ENCODE data around the gene MLC1. TPM values are rescaled to one million over a fixed set of nuclear protein-coding genes. Genes with fewer than 3 reads are reported as not detected.

The MLC1 gene
- total and polyA plus RNA-seq, 4 donors, result 0.16 to 2.1 (median 0.39) TPM; not detected in 1

DNA sequence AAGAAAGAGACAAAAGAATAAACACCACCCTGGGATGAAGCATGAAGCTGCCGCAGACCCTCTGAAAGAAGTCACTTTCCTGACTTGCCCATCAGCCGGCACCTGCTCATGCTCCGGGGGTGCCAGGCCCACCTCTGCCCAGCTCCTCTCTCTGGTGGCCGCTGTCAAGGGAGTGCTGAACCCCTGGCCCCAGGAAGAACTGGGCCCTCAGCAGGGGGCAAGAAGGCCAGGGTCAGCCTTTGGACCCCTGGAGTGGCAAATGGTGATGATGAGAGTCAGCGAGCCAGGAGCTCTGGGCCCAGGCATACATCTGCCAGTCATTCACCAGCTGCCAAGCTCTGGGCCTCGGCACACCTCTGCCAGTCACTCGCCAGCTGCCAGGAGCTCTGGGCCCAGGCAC, 44.5 kb downstream of the MLC1 start:
- Histone ChIP-seq H3K4me3 (ENCODE audit: low read length in 2 of 2) (no peak overlapping the region), H3K27me3 (ENCODE audit: control insufficient read depth in 1 of 2, insufficient read depth in 2 of 2, low read length in 1 of 2) (no peaks in the 10 kb centered on the region), H3K9me3 (ENCODE audit: control insufficient read depth, low read length) (peaks cover 6% of the 10 kb centered on the region), H3K4me1 (ENCODE audit: control insufficient read depth in 1 of 2, insufficient read depth in 2 of 2, low read length in 2 of 2) (no peaks in the 10 kb centered on the region), H3K27ac (ENCODE audit: low read depth in 1 of 2, low read length in 2 of 2) (no peak overlapping the region), H3K36me3 (ENCODE audit: control insufficient read depth in 1 of 2, insufficient read depth in 2 of 2, low read length in 1 of 2) (no peaks in the 10 kb centered on the region)
- intact Hi-C loops (cut with DNase I), result loop anchor here in 1 of 2 donors (2.0 kb wide), 1 partner anchor 34 kb away; no protein-coding TSS in a partner anchor
- 84 to 87% methylated on average over 7 of the region's 7 CpGs for WGBS, 2 donors
- ATAC-seq (ENCODE audit: low FRiP score), result no peak
- peak; percentile 36 to 49 for DNase-seq

DNA sequence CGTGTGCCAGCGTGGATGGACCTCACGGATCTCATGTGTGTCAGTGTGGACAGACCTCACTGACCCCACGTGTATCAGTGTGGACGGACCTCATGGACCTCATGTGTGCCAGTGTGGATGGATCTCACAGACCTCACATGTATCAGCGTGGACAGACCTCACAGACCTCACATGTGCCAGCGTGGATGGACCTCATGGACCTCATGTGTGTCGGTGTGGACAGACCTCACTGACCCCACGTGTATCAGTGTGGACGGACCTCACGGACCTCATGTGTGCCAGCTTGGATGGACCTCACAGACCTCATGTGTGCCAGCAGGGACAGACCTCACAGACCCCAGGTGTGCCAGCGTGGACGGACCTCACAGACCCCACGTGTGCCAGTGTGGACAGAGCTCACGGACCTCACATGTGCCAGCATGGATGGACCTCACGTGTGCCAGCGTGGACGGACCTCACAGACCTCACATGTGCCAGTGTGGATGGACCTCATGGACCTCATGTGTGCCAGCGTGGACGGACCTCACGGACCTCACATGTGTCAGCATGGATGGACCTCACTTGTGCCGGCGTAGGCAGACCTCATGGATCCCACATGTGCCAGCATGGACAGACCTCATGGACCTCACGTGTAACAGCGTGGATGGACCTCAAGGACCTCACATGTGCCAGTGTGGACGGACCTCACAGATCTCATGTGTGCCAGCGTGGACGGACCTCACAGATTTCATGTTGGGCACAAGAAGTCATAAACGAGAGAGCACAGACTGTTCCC, 45.4 kb downstream of the MLC1 start:
- intact Hi-C loops (cut with DNase I), result loop anchor here (2.0 to 10.0 kb wide), 2 partner anchors 35 to 275 kb away; no protein-coding TSS in a partner anchor

DNA sequence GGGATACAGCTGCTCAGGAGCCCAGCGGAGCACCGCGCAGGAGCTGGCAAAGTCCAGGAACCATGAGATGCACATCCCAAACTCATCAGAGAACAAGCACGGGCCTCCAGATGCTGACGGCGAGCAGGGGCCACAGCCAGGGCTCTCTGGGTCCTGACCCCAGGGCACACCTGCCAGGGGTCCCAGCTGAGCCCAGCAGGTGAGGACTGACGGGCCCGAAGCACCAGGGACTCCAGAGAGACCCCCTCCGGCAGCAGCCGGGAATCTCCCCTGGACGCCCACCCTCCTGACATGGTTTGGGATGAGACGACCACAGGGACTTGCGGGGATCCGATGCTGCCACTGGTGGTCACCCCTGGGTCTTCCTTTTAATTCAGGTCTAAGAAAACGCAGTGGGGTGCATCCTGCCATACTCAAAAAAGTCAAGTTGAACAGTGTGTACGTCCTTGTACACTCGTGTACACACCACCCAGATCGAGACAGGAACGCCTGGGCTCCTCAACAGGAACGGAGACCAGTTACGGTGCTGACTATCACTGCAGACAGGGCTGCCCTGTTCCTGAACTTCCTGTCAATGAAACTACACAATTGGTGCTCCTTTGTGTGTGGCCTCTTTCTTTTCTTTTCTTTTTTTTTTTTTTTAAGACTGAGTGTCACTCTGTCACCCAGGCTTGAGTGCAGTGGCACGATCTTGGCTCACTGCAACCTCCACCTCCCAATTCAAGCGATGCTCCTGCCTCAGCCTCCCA, 49.1 kb downstream of the MLC1 start:
- WGBS, 2 donors, result 87 to 88% methylated on average over 23 of the region's 23 CpGs
- Histone ChIP-seq H3K9me3 (ENCODE audit: control insufficient read depth, low read length) (peaks cover 6% of the 10 kb centered on the region), H3K4me1 (ENCODE audit: control insufficient read depth in 1 of 2, insufficient read depth in 2 of 2, low read length in 2 of 2) (no peaks in the 10 kb centered on the region), H3K36me3 (ENCODE audit: control insufficient read depth in 1 of 2, insufficient read depth in 2 of 2, low read length in 1 of 2) (no peaks in the 10 kb centered on the region), H3K27me3 (ENCODE audit: control insufficient read depth in 1 of 2, insufficient read depth in 2 of 2, low read length in 1 of 2) (no peaks in the 10 kb centered on the region), H3K27ac (ENCODE audit: low read depth in 1 of 2, low read length in 2 of 2) (no peak overlapping the region), H3K4me3 (ENCODE audit: low read length in 2 of 2) (no peak overlapping the region)
- intact Hi-C loops (cut with DNase I), result loop anchor here in 1 of 2 donors (10.0 kb wide), 1 partner anchor 271 kb away; no protein-coding TSS in a partner anchor
- DNase-seq (peak; percentile 26 to 27), ATAC-seq (ENCODE audit: low FRiP score) (no peak)

More for the DNA sequence above, 45.4 kb downstream of the MLC1 start:
- Histone ChIP-seq H3K27ac (ENCODE audit: low read depth in 1 of 2, low read length in 2 of 2) (no peak overlapping the region), H3K4me3 (ENCODE audit: low read length in 2 of 2) (no peak overlapping the region), H3K27me3 (ENCODE audit: control insufficient read depth in 1 of 2, insufficient read depth in 2 of 2, low read length in 1 of 2) (no peaks in the 10 kb centered on the region), H3K4me1 (ENCODE audit: control insufficient read depth in 1 of 2, insufficient read depth in 2 of 2, low read length in 2 of 2) (no peaks in the 10 kb centered on the region), H3K9me3 (ENCODE audit: control insufficient read depth, low read length) (peaks cover 6% of the 10 kb centered on the region), H3K36me3 (ENCODE audit: control insufficient read depth in 1 of 2, insufficient read depth in 2 of 2, low read length in 1 of 2) (no peaks in the 10 kb centered on the region)
- ATAC-seq (ENCODE audit: low FRiP score), result no peak
- 93 to 94% methylated on average over 29 of the region's 29 CpGs for WGBS, 2 donors
- DNase-seq, result peak; percentile 32 to 48

DNA sequence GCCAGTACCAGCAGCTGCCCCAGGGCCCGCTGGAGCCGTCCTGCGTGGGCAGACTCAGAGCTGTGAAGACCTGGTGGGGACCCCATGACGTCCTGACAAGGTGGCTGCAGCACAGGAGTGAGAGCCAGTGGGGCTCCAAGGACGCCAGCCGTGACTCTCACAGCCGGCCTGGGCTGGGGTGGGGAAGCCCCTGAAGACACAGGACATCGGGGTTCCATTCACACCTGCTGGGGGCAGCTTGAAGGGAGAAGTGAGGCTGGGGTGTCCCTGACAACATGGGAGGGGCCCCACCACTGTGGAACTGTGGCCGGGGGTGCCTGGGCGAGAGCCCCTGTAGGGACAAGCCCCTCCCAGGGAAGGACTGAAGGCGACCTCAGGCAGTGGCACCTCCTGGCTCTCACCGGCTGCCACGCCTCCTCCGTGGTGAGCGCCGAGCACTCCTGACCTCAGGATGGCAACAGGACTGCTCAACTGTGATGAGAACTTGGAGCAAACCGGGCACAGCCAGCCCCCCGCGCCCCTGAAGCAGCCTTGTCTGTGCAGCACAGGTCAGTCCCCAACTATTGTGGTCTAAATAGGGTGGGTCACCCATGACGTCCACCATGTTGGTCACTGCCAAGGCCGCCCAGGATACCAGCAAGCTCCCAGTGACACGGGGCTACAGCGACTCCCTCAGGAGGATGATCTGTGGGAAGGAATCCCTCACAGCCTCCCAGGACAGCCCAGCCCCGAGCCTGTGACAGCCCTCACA, 49.9 kb downstream of the MLC1 start:
- 76 to 77% methylated on average over 24 of the region's 24 CpGs for WGBS, 2 donors
- ATAC-seq (ENCODE audit: low FRiP score) (no peak), DNase-seq (peak; percentile 37 to 65)
- no peak overlapping the region for H3K4me3 ChIP-seq (ENCODE audit: low read length in 2 of 2)
- no peak overlapping the region for H3K27ac ChIP-seq (ENCODE audit: low read depth in 1 of 2, low read length in 2 of 2)
- no peaks in the 10 kb centered on the region for H3K4me1 ChIP-seq (ENCODE audit: control insufficient read depth in 1 of 2, insufficient read depth in 2 of 2, low read length in 2 of 2)
- peaks cover 6% of the 10 kb centered on the region for H3K9me3 ChIP-seq (ENCODE audit: control insufficient read depth, low read length)
- H3K27me3 ChIP-seq (ENCODE audit: control insufficient read depth in 1 of 2, insufficient read depth in 2 of 2, low read length in 1 of 2), result no peaks in the 10 kb centered on the region
- no peaks in the 10 kb centered on the region for H3K36me3 ChIP-seq (ENCODE audit: control insufficient read depth in 1 of 2, insufficient read depth in 2 of 2, low read length in 1 of 2)
- intact Hi-C loops (cut with DNase I), result loop anchor here in 1 of 2 donors (10.0 kb wide), 1 partner anchor 271 kb away; no protein-coding TSS in a partner anchor

DNA sequence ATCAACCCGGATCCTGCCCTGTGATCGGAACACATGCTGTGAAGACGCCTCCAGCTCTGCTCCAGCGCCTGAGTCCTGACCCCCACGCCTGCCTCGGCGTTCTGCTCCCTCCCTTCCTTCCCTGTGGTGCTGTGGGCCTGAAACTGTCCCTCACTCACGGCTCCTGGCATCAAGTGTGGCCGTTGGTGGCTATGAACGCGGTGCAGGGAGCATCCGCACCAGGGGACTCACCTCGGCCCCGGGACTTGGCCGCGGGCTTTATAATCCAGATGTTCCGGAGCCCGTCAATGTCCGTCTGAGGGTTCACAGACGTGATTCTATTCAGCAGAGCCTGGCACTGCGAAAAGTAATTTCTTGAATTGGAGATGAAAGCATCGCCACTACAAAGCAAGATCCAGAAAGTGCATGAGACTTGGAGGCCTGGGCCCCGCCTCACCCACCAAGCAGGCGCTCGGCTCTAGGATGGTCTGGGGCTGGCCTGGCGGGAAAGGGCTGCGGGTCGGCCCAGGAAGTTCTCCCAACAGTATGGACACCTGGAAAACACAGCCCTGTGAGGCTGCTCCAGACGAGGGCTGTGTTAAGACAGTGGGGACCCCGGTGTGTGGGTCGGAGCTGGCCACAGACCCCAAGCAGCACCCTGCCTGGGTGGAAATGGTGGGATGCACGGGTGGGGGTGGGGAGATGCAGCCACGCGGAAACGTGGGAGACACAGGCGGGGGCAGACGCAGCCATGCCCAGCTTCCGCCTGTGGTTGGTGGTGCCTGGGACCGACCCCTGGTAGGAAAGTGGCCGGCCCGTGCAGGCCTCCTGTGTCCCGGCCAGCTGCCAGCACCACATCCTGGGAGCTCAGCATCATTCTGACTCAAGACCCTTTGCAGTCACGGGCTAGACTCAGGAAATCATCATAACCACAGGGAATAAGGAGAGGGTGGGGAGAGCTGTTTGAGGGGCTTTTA, 50.8 kb downstream of the MLC1 start:
- no peaks in the 10 kb centered on the region for H3K27me3 ChIP-seq (ENCODE audit: control insufficient read depth in 1 of 2, insufficient read depth in 2 of 2, low read length in 1 of 2)

DNA sequence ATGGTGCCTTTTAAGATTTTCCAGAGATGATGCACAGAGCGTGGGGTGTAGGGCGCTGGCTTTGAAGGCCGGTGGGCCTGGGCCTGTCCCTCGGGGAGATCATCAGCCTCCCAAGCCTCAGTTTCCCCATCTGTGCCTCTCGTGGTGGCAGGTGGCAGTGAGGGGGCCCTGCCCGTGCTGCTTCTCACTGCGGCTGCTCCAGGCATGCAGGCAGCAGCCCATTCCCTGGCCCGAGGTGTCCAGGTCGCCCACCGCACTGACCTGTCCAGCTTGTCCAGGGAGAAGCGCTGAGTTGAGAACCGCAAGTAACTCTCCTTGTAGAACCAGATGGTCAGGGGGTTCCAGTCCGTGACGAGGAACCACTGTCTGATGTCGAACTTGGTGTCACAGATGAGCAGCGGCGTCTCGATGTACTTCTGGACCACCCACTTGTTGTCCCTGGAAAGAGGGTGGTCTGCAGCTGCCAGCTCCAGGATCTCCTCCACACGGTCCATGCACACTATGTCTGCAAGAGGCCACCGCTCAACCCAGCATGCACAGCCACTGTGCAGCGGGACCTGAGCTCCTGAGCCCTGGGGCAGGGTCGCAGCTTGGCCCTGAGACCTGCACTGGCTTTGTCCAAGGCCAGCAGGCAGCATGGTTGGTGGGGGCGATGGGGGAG, 52.2 kb downstream of the MLC1 start:
- Histone ChIP-seq H3K4me3 (ENCODE audit: low read length in 2 of 2) (no peak overlapping the region), H3K27ac (ENCODE audit: low read depth in 1 of 2, low read length in 2 of 2) (no peak overlapping the region), H3K4me1 (ENCODE audit: control insufficient read depth in 1 of 2, insufficient read depth in 2 of 2, low read length in 2 of 2) (no peaks in the 10 kb centered on the region), H3K36me3 (ENCODE audit: control insufficient read depth in 1 of 2, insufficient read depth in 2 of 2, low read length in 1 of 2) (no peaks in the 10 kb centered on the region), H3K9me3 (ENCODE audit: control insufficient read depth, low read length) (no peaks in the 10 kb centered on the region), H3K27me3 (ENCODE audit: control insufficient read depth in 1 of 2, insufficient read depth in 2 of 2, low read length in 1 of 2) (no peaks in the 10 kb centered on the region)
- ATAC-seq (ENCODE audit: low FRiP score) (no peak), DNase-seq (peak; percentile 37 to 71)
- 89 to 91% methylated on average over 23 of the region's 23 CpGs for WGBS, 2 donors
- intact Hi-C loops (cut with DNase I), result loop anchor here (5.0 to 10.0 kb wide), 2 partner anchors 56 to 268 kb away; no protein-coding TSS in a partner anchor

More for the DNA sequence above, 50.8 kb downstream of the MLC1 start:
- intact Hi-C loops (cut with DNase I), result loop anchor here (5.0 to 10.0 kb wide), 2 partner anchors 57 to 270 kb away; no protein-coding TSS in a partner anchor
- ATAC-seq (ENCODE audit: low FRiP score) (no peak), DNase-seq (peak; percentile 41 to 63)
- Histone ChIP-seq H3K9me3 (ENCODE audit: control insufficient read depth, low read length) (peaks cover 2% of the 10 kb centered on the region), H3K36me3 (ENCODE audit: control insufficient read depth in 1 of 2, insufficient read depth in 2 of 2, low read length in 1 of 2) (no peaks in the 10 kb centered on the region), H3K27ac (ENCODE audit: low read depth in 1 of 2, low read length in 2 of 2) (no peak overlapping the region), H3K4me3 (ENCODE audit: low read length in 2 of 2) (no peak overlapping the region), H3K4me1 (ENCODE audit: control insufficient read depth in 1 of 2, insufficient read depth in 2 of 2, low read length in 2 of 2) (no peaks in the 10 kb centered on the region)
- 82% methylated on average over 43 of the region's 43 CpGs for WGBS, 2 donors

DNA sequence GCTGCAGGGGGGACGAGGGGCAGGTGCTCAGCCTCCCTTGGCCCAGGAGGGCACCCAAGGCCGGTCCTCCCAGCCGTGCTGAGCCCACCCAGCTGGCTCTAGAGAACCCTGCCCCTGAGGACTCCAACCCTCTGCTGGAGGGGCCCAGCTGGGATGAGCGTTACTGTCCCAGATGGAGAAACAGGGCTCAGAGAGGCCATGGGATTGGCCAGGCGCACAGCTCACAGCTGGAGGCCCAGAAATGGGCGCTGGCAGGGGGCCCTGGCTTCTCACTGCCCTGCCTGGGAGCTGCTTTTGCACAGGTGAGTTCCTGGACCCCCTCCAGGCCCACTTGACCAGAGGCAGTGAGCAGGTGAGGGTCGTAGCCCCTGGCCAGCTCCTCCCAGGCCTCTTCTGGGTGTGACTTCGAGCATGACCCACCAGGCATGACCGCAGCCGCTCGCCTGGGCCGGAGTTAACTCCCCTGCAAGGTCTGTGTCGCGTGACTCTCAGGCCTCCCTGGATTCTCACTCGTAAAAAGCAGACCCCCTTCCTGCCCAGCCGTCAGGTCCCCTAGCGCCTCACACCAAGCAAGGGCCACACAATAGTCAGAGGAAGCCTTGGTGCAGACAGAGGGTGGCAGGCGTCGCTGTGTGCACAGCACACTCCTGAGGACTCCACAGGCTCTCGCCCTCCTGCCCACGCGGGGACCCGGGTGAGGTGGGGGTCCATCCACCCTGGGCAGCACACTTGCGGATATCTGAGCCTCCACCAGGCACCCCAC, 52.9 kb downstream of the MLC1 start:
- ATAC-seq (ENCODE audit: low FRiP score), result no peak
- Histone ChIP-seq H3K4me3 (ENCODE audit: low read length in 2 of 2) (no peak overlapping the region), H3K36me3 (ENCODE audit: control insufficient read depth in 1 of 2, insufficient read depth in 2 of 2, low read length in 1 of 2) (no peaks in the 10 kb centered on the region), H3K27me3 (ENCODE audit: control insufficient read depth in 1 of 2, insufficient read depth in 2 of 2, low read length in 1 of 2) (no peaks in the 10 kb centered on the region), H3K4me1 (ENCODE audit: control insufficient read depth in 1 of 2, insufficient read depth in 2 of 2, low read length in 2 of 2) (no peaks in the 10 kb centered on the region), H3K9me3 (ENCODE audit: control insufficient read depth, low read length) (no peaks in the 10 kb centered on the region), H3K27ac (ENCODE audit: low read depth in 1 of 2, low read length in 2 of 2) (no peak overlapping the region)
- WGBS, 2 donors, result 83 to 85% methylated on average over 24 of the region's 24 CpGs
- peak; percentile 41 to 73 for DNase-seq
- intact Hi-C loops (cut with DNase I), result loop anchor here (5.0 to 10.0 kb wide), 2 partner anchors 55 to 267 kb away; no protein-coding TSS in a partner anchor

All from aorta (tissue), 5 donors.